Natural killer cell (primary cell): ENCODE results near the gene CAPN10. TPM values are rescaled to one million over a fixed set of nuclear protein-coding genes. Genes with fewer than 3 reads are reported as not detected.

ENCODE experiments used
- ATAC-seq, 3 donors: fragments of 150-1000 bp in 2 of 3; fragments of 200-7000 bp in 1 of 3; cut with Tn5 transposase; 1 replicate in 1 of 3; 2 replicates in 2 of 3; pipeline ENCODE4 v1.10.0; 2021; ENCODE audit warnings: mild to moderate bottlenecking in 2 of 3, moderate library complexity in 2 of 3
- DNase-seq, 2 donors: peaks; one replicate each; pipeline versions ENCODE4 v3.0.0 to v3.0.0-alpha.2; 2013 to 2021; ENCODE audit warnings: mixed read lengths in 1 of 2
- H3K27ac ChIP-seq: one replicate; pipeline ENCODE4 v1.5.1; 2013; ENCODE audit warnings: mild to moderate bottlenecking, low read length
- H3K27me3 ChIP-seq: one replicate; pipeline ENCODE4 v1.6.1; 2013; ENCODE audit warnings: low read length; ENCODE audit not compliant: control insufficient read depth, insufficient read depth
- H3K36me3 ChIP-seq: one replicate; pipeline ENCODE4 v1.6.1; 2013; ENCODE audit warnings: low read length; ENCODE audit not compliant: control insufficient read depth, insufficient read depth
- H3K4me1 ChIP-seq: one replicate; pipeline ENCODE4 v1.6.1; 2013; ENCODE audit warnings: low read length; ENCODE audit not compliant: control insufficient read depth, insufficient read depth
- H3K4me3 ChIP-seq: one replicate; pipeline ENCODE4 v1.5.1; 2013; ENCODE audit warnings: low read length
- H3K9me3 ChIP-seq: one replicate; pipeline ENCODE4 v1.6.1; 2013; ENCODE audit warnings: low read length; ENCODE audit not compliant: control insufficient read depth, insufficient read depth
- H3K27ac Mint-ChIP-seq, 2 donors: one replicate each; pipeline ENCODE4 v1.8.0; 2022; ENCODE audit warnings: mild to moderate bottlenecking in 2 of 2, mixed read lengths in 2 of 2, moderate library complexity in 1 of 2
- H3K27me3 Mint-ChIP-seq, 2 donors: one replicate each; pipeline ENCODE4 v1.8.0; 2022; ENCODE audit warnings: low read depth in 2 of 2, mixed read lengths in 2 of 2
- H3K36me3 Mint-ChIP-seq: one replicate; pipeline ENCODE4 v1.8.0; 2022; ENCODE audit warnings: mixed read lengths
- H3K4me1 Mint-ChIP-seq, 2 donors: one replicate each; pipeline ENCODE4 v1.8.0; 2022; ENCODE audit warnings: mixed read lengths in 2 of 2
- H3K4me3 Mint-ChIP-seq: one replicate; pipeline ENCODE4 v1.8.0; 2022; ENCODE audit warnings: mild to moderate bottlenecking, moderate library complexity, mixed read lengths
- H3K9me3 Mint-ChIP-seq, 2 donors: one replicate each; pipeline ENCODE4 v1.8.0; 2022; ENCODE audit warnings: mixed read lengths in 2 of 2
- CTCF ChIP-seq: fragments of 200-600 bp; IDR thresholded peaks from one replicate; pipeline ENCODE4 v1.8.0; 2022; ENCODE audit warnings: antibody characterized with exemption
- WGBS: methylation state at CpG from one replicate; pipeline ENCODE4 v1.1.7; 2013; ENCODE audit warnings: missing lambda C conversion rate; ENCODE audit not compliant: insufficient coverage; 5-methylcytosine and 5-hydroxymethylcytosine counted together
- intact Hi-C: fragments of 100-400 bp; cut with micrococcal nuclease; formaldehyde crosslinking; loops from one replicate; pipeline ENCODE4 v1.14.2; 2022
- total RNA-seq, 4 donors: library from RNA; stranded (reverse); fragments of 120-200 nt in 1 of 4; gene quantifications; one replicate each; pipeline versions ENCODE4 v1.2.3 to v1.2.4, GENCODE V29; 2013 to 2022

CAPN10 gene
- total RNA-seq, 3 donors from 2014 or later (not counting 1 experiment from before 2014, with no cell fraction given): 69.3 to 95.1 (median 91.0) TPM

- no peaks in the 10 kb centered on the region for H3K36me3 Mint-ChIP-seq
- no peak for ATAC-seq
- 89% methylated on average over 13 of the region's 13 CpGs for WGBS
- TF ChIP-seq CTCF: no peak
- Histone ChIP-seq H3K9me3 (no peaks in the 10 kb centered on the region), H3K27me3 (no peaks in the 10 kb centered on the region), H3K27ac (no peak overlapping the region), H3K4me1 (peaks cover 6% of the 10 kb centered on the region), H3K36me3 (no peaks in the 10 kb centered on the region), H3K4me3 (no peak overlapping the region)
- DNase-seq: peak in 1 of 2 donors; percentile 1
- intact Hi-C loops: no loop called here
- H3K27ac Mint-ChIP-seq: no peak overlapping the region
- H3K4me1 Mint-ChIP-seq: peaks cover 5 to 21% of the 10 kb centered on the region in 2 donors
- H3K27me3 Mint-ChIP-seq: peaks cover 0 to 5% of the 10 kb centered on the region in 2 donors
- no peak overlapping the region for H3K4me3 Mint-ChIP-seq
- H3K9me3 Mint-ChIP-seq: no peaks in the 10 kb centered on the region
Observed at GRCh38 chr2:240643093-240643810, 56.7 kb downstream of the CAPN10 start.

GRCh38 chr2:240643811-240644150 lies 57.2 kb downstream of the CAPN10 start:
- no peaks in the 10 kb centered on the region for H3K27me3 ChIP-seq
- no peak for TF ChIP-seq CTCF
- no peaks in the 10 kb centered on the region for H3K36me3 ChIP-seq
- peaks cover 0 to 5% of the 10 kb centered on the region in 2 donors for H3K27me3 Mint-ChIP-seq
- 89% methylated on average over 15 of the region's 15 CpGs for WGBS
- DNase-seq (no peak), ATAC-seq (no peak)
- H3K27ac ChIP-seq: no peak overlapping the region
- H3K27ac Mint-ChIP-seq: no peak overlapping the region
- no peak overlapping the region for H3K4me3 Mint-ChIP-seq
- no peaks in the 10 kb centered on the region for H3K9me3 Mint-ChIP-seq
- no peaks in the 10 kb centered on the region for H3K9me3 ChIP-seq
- peaks cover 6% of the 10 kb centered on the region for H3K4me1 ChIP-seq
- no peak overlapping the region for H3K4me3 ChIP-seq
- peaks cover 5 to 21% of the 10 kb centered on the region in 2 donors for H3K4me1 Mint-ChIP-seq
- no peaks in the 10 kb centered on the region for H3K36me3 Mint-ChIP-seq
- intact Hi-C loops: no loop called here

- H3K4me1 ChIP-seq: peaks cover 6% of the 10 kb centered on the region
- H3K27me3 Mint-ChIP-seq: peaks cover under 1 to 7% of the 10 kb centered on the region in 2 donors
- no peaks in the 10 kb centered on the region for H3K36me3 ChIP-seq
- no peak for TF ChIP-seq CTCF
- H3K4me1 Mint-ChIP-seq: peaks cover 5 to 21% of the 10 kb centered on the region in 2 donors
- H3K36me3 Mint-ChIP-seq: no peaks in the 10 kb centered on the region
- H3K9me3 Mint-ChIP-seq: no peaks in the 10 kb centered on the region
- 85% methylated on average over 14 of the region's 14 CpGs for WGBS
- no peaks in the 10 kb centered on the region for H3K27me3 ChIP-seq
- H3K9me3 ChIP-seq: no peaks in the 10 kb centered on the region
- intact Hi-C loops: no loop called here
- DNase-seq: no peak
- no peak overlapping the region for H3K4me3 ChIP-seq
- no peak overlapping the region for H3K27ac ChIP-seq
- ATAC-seq: no peak
- no peak overlapping the region for H3K4me3 Mint-ChIP-seq
- no peak overlapping the region for H3K27ac Mint-ChIP-seq
Observed at GRCh38 chr2:240644171-240644651, 57.7 kb downstream of the CAPN10 start.

- Histone ChIP-seq H3K4me3 (no peak overlapping the region), H3K4me1 (peaks cover 6% of the 10 kb centered on the region), H3K9me3 (no peaks in the 10 kb centered on the region), H3K27me3 (no peaks in the 10 kb centered on the region), H3K27ac (no peak overlapping the region), H3K36me3 (no peaks in the 10 kb centered on the region)
- intact Hi-C loops: no loop called here
- 60% methylated on average over 8 of the region's 8 CpGs for WGBS
- peaks cover 7 to 12% of the 10 kb centered on the region in 2 donors for H3K27me3 Mint-ChIP-seq
- DNase-seq (no peak), ATAC-seq (peak in 1 of 3 donors; percentile 63)
- H3K9me3 Mint-ChIP-seq: no peaks in the 10 kb centered on the region
- H3K4me1 Mint-ChIP-seq: peaks cover 5 to 21% of the 10 kb centered on the region in 2 donors
- H3K36me3 Mint-ChIP-seq: no peaks in the 10 kb centered on the region
- no peak overlapping the region for H3K4me3 Mint-ChIP-seq
- TF ChIP-seq CTCF: no peak
- H3K27ac Mint-ChIP-seq: no peak overlapping the region
Observed at GRCh38 chr2:240644859-240645301, 58.3 kb downstream of the CAPN10 start.
